ENCODE data around the gene WNK2. TPM values are rescaled to one million over a fixed set of nuclear protein-coding genes. Genes with fewer than 3 reads are reported as not detected.
A peak's percentile ranks its signal among the peaks of the same experiment; 100 is the strongest.

The WNK2 gene
- total and polyA plus RNA-seq, 9 donors = 7.4 to 20.7 (median 14.9) TPM

DNA sequence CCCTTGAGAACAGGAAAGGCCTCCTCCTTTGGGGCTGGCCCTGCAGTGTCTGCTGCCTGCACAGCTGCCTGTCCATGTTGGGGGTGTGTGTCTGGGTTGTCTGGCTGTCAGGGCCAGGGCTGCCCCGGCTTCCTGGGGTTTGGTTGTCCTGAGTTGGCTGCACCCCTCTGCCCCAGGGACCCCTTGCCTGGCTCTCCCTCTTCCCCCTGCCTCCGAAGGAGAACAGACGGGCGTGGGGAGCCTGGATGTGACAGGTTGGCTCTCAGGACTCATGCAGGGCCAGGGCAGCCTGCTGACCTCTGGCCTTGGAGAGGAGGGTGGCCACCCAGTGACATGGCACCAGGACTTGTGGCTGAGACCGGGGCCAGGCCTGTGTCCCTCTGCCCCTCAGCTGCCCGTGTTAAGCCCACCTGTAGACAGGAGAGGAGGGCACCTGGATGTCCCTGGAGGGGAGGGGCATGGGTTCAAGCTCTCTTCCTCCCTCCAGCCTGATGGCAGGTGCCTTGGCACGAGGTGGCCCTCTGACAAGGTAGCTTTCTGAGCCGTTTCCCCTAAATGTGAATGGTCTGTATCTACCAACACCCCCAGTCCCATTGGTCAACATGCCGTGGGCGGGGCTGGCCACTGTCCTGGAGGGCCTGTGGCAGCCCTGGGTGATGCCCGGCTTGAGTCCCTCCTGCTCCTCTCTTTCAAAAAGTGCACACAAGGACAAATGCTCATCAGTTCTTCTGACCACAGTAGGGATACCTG, 34.9 kb downstream of the WNK2 start:
- Histone ChIP-seq H3K9me3 (replicated peaks; ENCODE audit: control insufficient read depth, low read depth, low read length) (peaks cover 13% of the 10 kb centered on the region), H3K36me3 (ENCODE audit: control insufficient read depth, insufficient read depth, low read length) (no peaks in the 10 kb centered on the region), H3K27ac (ENCODE audit: low read length) (no peak overlapping the region), H3K4me1 (ENCODE audit: control insufficient read depth, insufficient read depth, low read length) (peaks cover 38% of the 10 kb centered on the region), H3K27me3 (ENCODE audit: control insufficient read depth, insufficient read depth, low read length) (no peaks in the 10 kb centered on the region), H3K4me3 (ENCODE audit: low read length) (no peak overlapping the region)
- 76% methylated on average over 5 of the region's 11 CpGs for WGBS (ENCODE audit: insufficient coverage)
- DNase-seq = no peak

DNA sequence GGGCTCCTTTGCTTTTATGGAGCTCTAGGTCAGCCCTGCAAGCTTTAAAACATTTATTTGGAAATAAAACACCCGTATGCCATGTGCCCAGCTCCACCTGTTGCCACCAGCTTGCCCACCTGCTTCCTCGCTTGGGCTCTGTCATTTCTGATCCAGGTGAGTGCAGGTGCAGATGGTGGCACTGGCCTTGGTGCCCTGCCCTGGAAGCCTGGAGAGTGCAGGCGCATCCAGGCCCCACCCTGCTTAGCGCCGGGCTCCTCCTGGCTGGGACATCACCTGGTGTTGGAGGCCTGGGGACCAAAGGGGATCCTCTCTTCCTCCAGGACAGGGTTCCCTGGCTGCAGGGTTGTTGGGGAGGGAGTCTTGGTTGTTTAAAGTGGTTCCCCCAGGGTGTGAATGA, 35.8 kb downstream of the WNK2 start:
- Histone ChIP-seq H3K27me3 (ENCODE audit: control insufficient read depth, insufficient read depth, low read length) (no peaks in the 10 kb centered on the region), H3K36me3 (ENCODE audit: control insufficient read depth, insufficient read depth, low read length) (no peaks in the 10 kb centered on the region), H3K4me3 (ENCODE audit: low read length) (no peak overlapping the region), H3K9me3 (replicated peaks; ENCODE audit: control insufficient read depth, low read depth, low read length) (peaks cover 13% of the 10 kb centered on the region), H3K27ac (ENCODE audit: low read length) (no peak overlapping the region), H3K4me1 (ENCODE audit: control insufficient read depth, insufficient read depth, low read length) (peaks cover 46% of the 10 kb centered on the region)
- 94% methylated on average over 2 of the region's 5 CpGs for WGBS (ENCODE audit: insufficient coverage)
- no peak for DNase-seq

DNA sequence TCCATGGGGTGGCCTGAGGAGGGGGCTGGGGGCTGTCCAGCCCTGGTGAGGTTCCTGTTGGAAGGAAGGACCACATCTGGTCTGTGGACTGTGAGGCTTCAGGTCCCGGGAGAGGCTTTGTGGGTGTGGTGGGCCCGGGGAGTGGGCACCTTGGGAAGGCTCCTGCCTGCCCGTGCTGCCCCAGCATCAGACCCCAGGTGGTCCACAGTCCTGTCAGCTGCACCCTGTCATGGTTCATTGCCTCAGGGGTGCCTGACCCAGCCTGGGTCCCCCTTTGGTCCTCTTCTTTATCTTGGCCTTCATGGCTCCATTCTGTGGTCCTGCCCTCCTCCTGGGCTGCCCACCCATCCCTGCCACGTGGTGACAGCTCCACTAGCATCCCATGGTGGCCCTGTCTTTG, 36.7 kb downstream of the WNK2 start:
- Histone ChIP-seq H3K27ac (ENCODE audit: low read length) (no peak overlapping the region), H3K4me1 (ENCODE audit: control insufficient read depth, insufficient read depth, low read length) (peaks cover 46% of the 10 kb centered on the region), H3K27me3 (ENCODE audit: control insufficient read depth, insufficient read depth, low read length) (no peaks in the 10 kb centered on the region), H3K9me3 (replicated peaks; ENCODE audit: control insufficient read depth, low read depth, low read length) (peaks cover 5% of the 10 kb centered on the region), H3K4me3 (ENCODE audit: low read length) (no peak overlapping the region), H3K36me3 (ENCODE audit: control insufficient read depth, insufficient read depth, low read length) (no peaks in the 10 kb centered on the region)
- no peak for DNase-seq
- 78% methylated on average over 3 of the region's 4 CpGs for WGBS (ENCODE audit: insufficient coverage)

DNA sequence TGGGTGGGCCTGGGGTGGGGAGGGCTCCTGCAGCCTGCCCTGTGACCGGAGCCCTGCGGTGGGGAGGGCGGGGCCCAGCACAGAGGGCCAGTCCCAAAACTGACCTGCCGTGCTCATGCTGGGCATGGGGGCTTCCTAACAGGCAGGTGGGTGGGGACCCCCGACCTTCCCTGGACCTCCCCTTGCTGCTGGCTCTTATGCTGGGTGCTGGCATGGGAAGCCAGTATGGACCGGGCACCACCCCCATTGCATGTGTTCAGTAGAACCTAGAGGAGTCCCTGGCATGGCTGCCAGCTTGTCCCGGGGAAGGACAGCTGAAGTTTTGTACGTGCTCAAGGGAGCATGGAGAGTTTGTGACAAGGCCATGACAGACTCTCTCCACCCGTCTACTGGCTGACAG, 37.1 kb downstream of the WNK2 start:
- H3K4me1 ChIP-seq (ENCODE audit: control insufficient read depth, insufficient read depth, low read length) = peaks cover 46% of the 10 kb centered on the region
- 84% methylated on average over 8 of the region's 9 CpGs for WGBS (ENCODE audit: insufficient coverage)
- H3K36me3 ChIP-seq (ENCODE audit: control insufficient read depth, insufficient read depth, low read length) = no peaks in the 10 kb centered on the region
- no peak for DNase-seq
- no peak overlapping the region for H3K27ac ChIP-seq (ENCODE audit: low read length)
- H3K9me3 ChIP-seq (replicated peaks; ENCODE audit: control insufficient read depth, low read depth, low read length) = peaks cover under 1% of the 10 kb centered on the region
- H3K4me3 ChIP-seq (ENCODE audit: low read length) = no peak overlapping the region
- H3K27me3 ChIP-seq (ENCODE audit: control insufficient read depth, insufficient read depth, low read length) = no peaks in the 10 kb centered on the region

DNA sequence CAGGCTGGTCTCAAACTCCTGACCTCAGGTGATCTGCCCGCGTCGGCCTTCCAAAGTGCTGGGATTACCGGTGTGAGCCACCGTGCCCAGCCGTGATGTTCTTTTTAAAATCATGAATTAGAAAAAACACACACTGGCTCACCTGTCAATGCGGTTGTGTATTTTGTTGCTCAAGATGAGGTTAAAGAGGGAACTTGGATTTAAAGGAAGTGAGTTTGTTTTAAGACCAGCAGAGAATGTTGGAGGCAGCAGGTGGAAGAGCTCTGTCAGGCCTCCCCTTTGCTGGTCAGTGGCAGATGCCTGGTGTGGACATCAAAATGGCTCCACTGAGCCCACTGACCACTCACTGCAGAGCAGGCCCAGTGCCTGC, 38.9 kb downstream of the WNK2 start:
- no peak for DNase-seq
- H3K27ac ChIP-seq (ENCODE audit: low read length) = no peak overlapping the region
- H3K27me3 ChIP-seq (ENCODE audit: control insufficient read depth, insufficient read depth, low read length) = no peaks in the 10 kb centered on the region
- no peak overlapping the region for H3K4me3 ChIP-seq (ENCODE audit: low read length)
- 95% methylated on average over 5 of the region's 7 CpGs for WGBS (ENCODE audit: insufficient coverage)
- no peaks in the 10 kb centered on the region for H3K36me3 ChIP-seq (ENCODE audit: control insufficient read depth, insufficient read depth, low read length)
- H3K9me3 ChIP-seq (replicated peaks; ENCODE audit: control insufficient read depth, low read depth, low read length) = no peaks in the 10 kb centered on the region
- H3K4me1 ChIP-seq (ENCODE audit: control insufficient read depth, insufficient read depth, low read length) = peaks cover 41% of the 10 kb centered on the region

DNA sequence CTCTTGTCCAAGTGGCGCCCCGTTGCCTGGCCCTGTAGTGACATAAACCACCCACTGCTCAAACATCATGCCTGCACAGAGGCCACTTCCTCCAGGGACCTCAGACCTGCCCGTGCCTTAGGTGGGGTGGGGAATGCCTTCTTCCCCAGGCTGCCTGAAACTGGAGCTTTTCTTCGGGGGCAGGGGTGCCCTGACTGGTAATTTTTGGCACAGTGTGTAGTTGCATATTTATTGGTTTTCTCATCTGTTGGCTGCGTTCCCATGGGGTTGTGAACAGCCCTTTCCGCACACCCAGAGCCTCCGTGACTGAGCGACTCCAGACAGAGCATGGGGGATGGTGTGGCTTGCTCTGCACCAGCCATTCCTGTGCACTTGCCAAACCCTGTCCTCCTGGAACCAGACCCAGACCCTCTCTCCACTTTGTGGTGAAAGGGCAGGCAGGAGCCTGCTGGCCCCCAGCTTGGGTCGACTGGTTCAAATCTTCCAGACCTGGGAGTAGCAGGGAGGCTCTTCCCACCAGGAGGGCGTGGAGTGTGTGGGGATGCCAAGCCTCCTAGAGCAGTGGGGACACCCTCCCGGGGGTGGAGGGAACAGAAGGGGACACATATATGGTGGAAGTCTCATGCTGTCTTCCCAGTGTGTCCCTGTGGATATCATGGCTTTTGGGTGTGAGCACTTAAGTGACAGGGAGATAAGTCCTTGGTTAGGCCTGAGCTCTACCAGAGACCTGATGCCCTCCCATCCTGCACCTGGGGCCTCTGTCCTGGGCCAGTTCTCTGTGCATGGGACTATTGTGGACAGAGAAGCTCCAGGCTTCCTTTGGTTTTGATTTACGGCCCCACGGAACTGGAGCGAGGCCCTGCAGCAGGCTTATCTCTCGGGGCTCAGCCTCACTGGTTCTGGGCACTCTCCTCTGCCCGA, 39.6 kb downstream of the WNK2 start:
- no peaks in the 10 kb centered on the region for H3K9me3 ChIP-seq (replicated peaks; ENCODE audit: control insufficient read depth, low read depth, low read length)
- H3K4me1 ChIP-seq (ENCODE audit: control insufficient read depth, insufficient read depth, low read length) = peaks cover 35% of the 10 kb centered on the region
- no peak overlapping the region for H3K27ac ChIP-seq (ENCODE audit: low read length)
- WGBS (ENCODE audit: insufficient coverage) = 76% methylated on average over 10 of the region's 16 CpGs
- DNase-seq = peak; percentile 45
- H3K36me3 ChIP-seq (ENCODE audit: control insufficient read depth, insufficient read depth, low read length) = no peaks in the 10 kb centered on the region
- no peaks in the 10 kb centered on the region for H3K27me3 ChIP-seq (ENCODE audit: control insufficient read depth, insufficient read depth, low read length)
- no peak overlapping the region for H3K4me3 ChIP-seq (ENCODE audit: low read length)

DNA sequence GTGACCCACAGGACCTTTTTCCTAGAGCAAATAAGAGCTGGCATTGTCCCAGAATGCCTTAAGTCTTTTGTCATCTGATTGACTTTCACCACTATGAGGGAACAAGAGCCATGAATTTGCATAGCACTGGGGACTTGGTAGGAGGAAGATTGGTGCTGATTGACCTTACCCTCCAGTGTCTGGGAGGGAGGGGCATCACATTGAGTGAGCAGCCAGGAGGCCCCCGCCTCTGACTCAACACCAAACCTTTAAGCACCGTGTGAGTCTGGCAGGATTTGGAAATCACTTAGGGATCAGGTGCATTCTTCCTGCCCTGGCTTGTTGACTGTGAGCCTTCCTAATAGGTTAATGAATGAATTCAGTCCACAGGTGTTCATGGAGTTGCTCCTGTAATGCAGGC, 40.7 kb downstream of the WNK2 start:
- H3K4me3 ChIP-seq (ENCODE audit: low read length) = no peak overlapping the region
- no peak overlapping the region for H3K27ac ChIP-seq (ENCODE audit: low read length)
- peaks cover 33% of the 10 kb centered on the region for H3K4me1 ChIP-seq (ENCODE audit: control insufficient read depth, insufficient read depth, low read length)
- WGBS (ENCODE audit: insufficient coverage) = no CpG with 5 or more reads among the region's 2 CpGs
- no peaks in the 10 kb centered on the region for H3K9me3 ChIP-seq (replicated peaks; ENCODE audit: control insufficient read depth, low read depth, low read length)
- DNase-seq = no peak
- H3K36me3 ChIP-seq (ENCODE audit: control insufficient read depth, insufficient read depth, low read length) = no peaks in the 10 kb centered on the region
- no peaks in the 10 kb centered on the region for H3K27me3 ChIP-seq (ENCODE audit: control insufficient read depth, insufficient read depth, low read length)

DNA sequence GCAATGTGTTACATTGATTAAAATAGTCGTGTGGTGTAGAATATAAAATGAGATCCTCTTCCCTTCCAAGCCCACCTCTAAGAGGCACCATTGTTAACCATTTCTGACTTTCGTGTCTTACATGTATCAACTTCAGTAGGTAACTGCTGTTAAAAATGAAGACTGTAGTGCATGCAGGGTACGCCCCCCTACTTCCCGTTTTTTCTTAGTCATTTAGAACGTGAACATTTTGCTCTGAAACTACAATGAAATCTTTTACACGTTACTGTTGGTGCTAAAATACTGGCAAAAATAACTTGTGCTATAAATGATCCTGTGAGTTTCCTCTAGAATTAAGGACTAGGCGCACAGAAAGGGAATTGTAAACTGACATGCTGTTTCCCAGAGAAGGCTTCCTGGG, 41.5 kb downstream of the WNK2 start:
- no CpG with 5 or more reads among the region's 7 CpGs for WGBS (ENCODE audit: insufficient coverage)
- H3K4me3 ChIP-seq (ENCODE audit: low read length) = no peak overlapping the region
- H3K27ac ChIP-seq (ENCODE audit: low read length) = no peak overlapping the region
- H3K27me3 ChIP-seq (ENCODE audit: control insufficient read depth, insufficient read depth, low read length) = no peaks in the 10 kb centered on the region
- no peak for DNase-seq
- peaks cover 32% of the 10 kb centered on the region for H3K4me1 ChIP-seq (ENCODE audit: control insufficient read depth, insufficient read depth, low read length)
- no peaks in the 10 kb centered on the region for H3K9me3 ChIP-seq (replicated peaks; ENCODE audit: control insufficient read depth, low read depth, low read length)
- no peaks in the 10 kb centered on the region for H3K36me3 ChIP-seq (ENCODE audit: control insufficient read depth, insufficient read depth, low read length)

DNA sequence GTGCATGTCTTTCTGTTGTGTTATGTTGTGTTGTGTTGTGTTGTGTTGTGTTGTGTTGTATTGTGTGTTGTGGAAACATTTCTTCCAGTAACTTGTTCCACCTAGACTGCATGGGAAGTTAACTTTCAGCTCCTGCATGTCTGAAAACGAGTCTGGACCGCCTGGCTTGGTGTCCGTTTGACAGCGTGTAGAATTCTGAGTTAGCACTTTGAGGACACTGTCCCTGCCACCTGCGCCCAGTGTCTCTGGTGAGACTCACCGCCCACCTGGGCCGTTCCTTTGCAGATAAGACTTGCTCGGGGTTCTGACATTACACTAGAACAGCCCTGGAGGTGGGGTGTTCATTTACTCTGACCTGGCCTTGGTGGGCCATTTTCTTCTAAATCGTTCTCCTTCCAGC, 42.0 kb downstream of the WNK2 start:
- H3K9me3 ChIP-seq (replicated peaks; ENCODE audit: control insufficient read depth, low read depth, low read length) = no peaks in the 10 kb centered on the region
- H3K27me3 ChIP-seq (ENCODE audit: control insufficient read depth, insufficient read depth, low read length) = no peaks in the 10 kb centered on the region
- WGBS (ENCODE audit: insufficient coverage) = 85% methylated on average over 6 of the region's 9 CpGs
- H3K36me3 ChIP-seq (ENCODE audit: control insufficient read depth, insufficient read depth, low read length) = no peaks in the 10 kb centered on the region
- H3K4me3 ChIP-seq (ENCODE audit: low read length) = no peak overlapping the region
- DNase-seq = no peak
- no peak overlapping the region for H3K27ac ChIP-seq (ENCODE audit: low read length)
- H3K4me1 ChIP-seq (ENCODE audit: control insufficient read depth, insufficient read depth, low read length) = peaks cover 31% of the 10 kb centered on the region

DNA sequence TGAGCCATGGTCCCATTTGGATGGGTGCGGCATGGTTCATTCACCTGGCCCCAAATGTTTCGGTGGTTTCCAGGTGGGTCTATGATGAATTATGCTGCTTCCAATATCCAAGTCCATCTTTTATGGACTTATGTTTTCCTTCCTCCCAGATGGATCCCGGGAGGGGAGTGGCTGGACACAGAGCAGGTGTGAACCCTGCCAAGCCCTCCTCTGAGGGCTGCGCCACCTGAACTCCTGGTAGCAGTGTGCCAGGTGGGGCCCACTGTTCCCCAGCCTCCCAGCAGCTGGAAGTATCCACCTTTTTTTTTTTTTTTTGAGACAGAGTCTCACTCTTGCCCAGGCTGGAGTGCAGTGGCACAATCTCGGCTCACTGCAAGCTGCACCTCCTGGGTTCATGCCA, 42.9 kb downstream of the WNK2 start:
- H3K27ac ChIP-seq (ENCODE audit: low read length) = no peak overlapping the region
- no peaks in the 10 kb centered on the region for H3K9me3 ChIP-seq (replicated peaks; ENCODE audit: control insufficient read depth, low read depth, low read length)
- WGBS (ENCODE audit: insufficient coverage) = 100% methylated on average over 2 of the region's 5 CpGs
- H3K27me3 ChIP-seq (ENCODE audit: control insufficient read depth, insufficient read depth, low read length) = no peaks in the 10 kb centered on the region
- H3K4me3 ChIP-seq (ENCODE audit: low read length) = no peak overlapping the region
- H3K36me3 ChIP-seq (ENCODE audit: control insufficient read depth, insufficient read depth, low read length) = no peaks in the 10 kb centered on the region
- peaks cover 31% of the 10 kb centered on the region for H3K4me1 ChIP-seq (ENCODE audit: control insufficient read depth, insufficient read depth, low read length)
- DNase-seq = no peak
